Esophagus muscularis mucosa (tissue), 4 donors: ENCODE results near the gene CTBP1. TPM values are rescaled to one million over a fixed set of nuclear protein-coding genes. Genes with fewer than 3 reads are reported as not detected.

ENCODE experiments used
- DNase-seq: peaks from one replicate; pipeline ENCODE4 v3.0.0-alpha.2; 2017; ENCODE audit errors: extremely low spot score
- H3K27ac ChIP-seq, 4 donors: fragments of 200-600 bp; sonication (generic); replicated peaks in 1 of 4; 1 replicate in 3 of 4; 2 replicates in 1 of 4; pipeline ENCODE4 v1.5.1; 2016 to 2019; ENCODE audit warnings: mild to moderate bottlenecking in 1 of 4
- H3K27me3 ChIP-seq, 4 donors: fragments of 200-600 bp; sonication (generic); one replicate each; pipeline versions ENCODE4 v1.5.1 to v1.6.0; 2016 to 2019
- H3K36me3 ChIP-seq, 4 donors: fragments of 200-600 bp; sonication (generic); one replicate each; pipeline ENCODE4 v1.5.1; 2016 to 2019
- H3K4me1 ChIP-seq, 4 donors: fragments of 200-600 bp; sonication (generic); one replicate each; pipeline ENCODE4 v1.5.1; 2016 to 2019
- H3K4me3 ChIP-seq, 4 donors: fragments of 200-600 bp; sonication (generic); 1 replicate in 2 of 4; 2 replicates in 2 of 4; pipeline ENCODE4 v1.5.1; 2016 to 2019; ENCODE audit warnings: mild to moderate bottlenecking in 4 of 4, moderate library complexity in 1 of 4
- H3K9me3 ChIP-seq, 4 donors: fragments of 200-600 bp; sonication (generic); 1 replicate in 3 of 4; 2 replicates in 1 of 4; pipeline ENCODE4 v1.5.1; 2016 to 2019
- CTCF ChIP-seq, 3 experiments: fragments of 200-600 bp in 2 of 3; fragments of 450-650 bp in 1 of 3; sonication (generic) in 2 of 3; IDR thresholded peaks; one replicate each; pipeline ENCODE4 v1.5.1; 2017 to 2019; ENCODE audit warnings: antibody characterized with exemption in 3 of 3, mild to moderate bottlenecking in 2 of 3, moderate library complexity in 1 of 3
- EP300 ChIP-seq: sonication (generic); formaldehyde crosslinking; IDR thresholded peaks from one replicate; pipeline ENCODE4 v1.6.1; 2017; ENCODE audit warnings: antibody characterized with exemption
- POLR2A ChIP-seq: fragments of 450-650 bp; IDR thresholded peaks from one replicate; pipeline ENCODE4 v1.6.1; 2017; ENCODE audit warnings: antibody characterized with exemption, moderate library complexity, mild to moderate bottlenecking, low read depth
- POLR2AphosphoS5 ChIP-seq, 2 donors: sonication (generic); formaldehyde crosslinking; IDR thresholded peaks; one replicate each; pipeline ENCODE4 v1.6.1; 2017; ENCODE audit warnings: antibody characterized with exemption in 2 of 2
- WGBS: methylation state at CpG from one replicate; pipeline ENCODE4 v1.1.5; 2018; 5-methylcytosine and 5-hydroxymethylcytosine counted together
- intact Hi-C: fragments of 100-400 bp; cut with DNase I; formaldehyde crosslinking; loops from one replicate; pipeline ENCODE4 v1.15.1; 2023
- total RNA-seq, 4 donors: library from RNA; depleted of rRNA; stranded (reverse); fragments of >200 nt; gene quantifications; one replicate each; pipeline versions ENCODE4 v1.1.0 to v1.2.1, GENCODE V29; 2016

Gene CTBP1
- total RNA-seq, 4 donors from 2014 or later, result 110 to 245 (median 172) TPM

- H3K27ac ChIP-seq, result peak overlapping the region in 3 of 4 donors; percentile 27 to 99 (median 91)
- WGBS, result 80% methylated on average over 1 of the region's 19 CpGs
Observed at GRCh38 chr4:1244978-1245471, 3.9 kb downstream of the CTBP1 start.

DNA sequence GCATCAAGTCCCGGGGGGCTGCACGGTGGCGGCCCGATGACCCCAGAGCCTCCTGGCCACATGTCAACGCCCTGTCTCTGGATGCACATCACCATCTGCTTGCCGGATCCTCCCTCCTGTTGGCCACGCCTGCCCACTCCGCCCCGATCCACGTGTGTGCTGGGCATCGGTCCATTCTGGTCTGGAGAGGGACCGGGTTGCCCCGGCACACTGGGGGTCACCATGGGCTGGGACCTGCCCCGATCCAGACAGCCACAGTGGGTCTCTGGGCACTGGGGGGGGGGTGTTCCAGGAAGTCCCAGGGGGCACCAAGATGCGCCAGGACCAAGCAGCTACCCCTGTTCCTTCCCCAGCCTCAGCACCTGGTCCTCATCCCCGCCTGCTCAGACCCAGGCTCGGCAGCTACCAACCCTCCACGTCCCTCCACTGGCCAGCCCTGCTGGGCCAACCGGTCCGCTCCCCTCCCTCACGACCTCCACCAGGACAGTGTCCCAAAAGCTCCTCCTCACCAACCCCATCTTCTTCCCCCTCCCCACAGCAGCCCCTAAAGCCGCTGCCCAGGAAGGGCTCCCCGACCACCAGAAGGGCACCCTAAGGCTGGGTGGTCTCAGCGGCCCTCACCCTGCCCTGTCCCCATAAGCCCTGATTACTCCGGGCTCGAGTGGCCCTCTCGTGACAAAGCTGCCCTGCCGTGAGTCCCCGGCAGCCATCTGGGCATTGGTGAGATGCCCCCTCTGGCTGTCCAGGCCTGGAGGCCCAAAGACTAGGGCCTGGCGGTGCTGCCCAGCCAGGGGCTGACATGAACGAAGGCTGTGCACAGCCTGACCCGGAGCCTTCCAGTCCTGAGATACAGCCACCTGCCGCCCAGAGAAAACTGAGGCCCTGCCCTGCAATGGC is 4.6 kb downstream of the CTBP1 start:
- peak overlapping the region in 2 of 4 donors; percentile 48 to 99 for H3K27ac ChIP-seq
- peaks cover 61 to 74% (median 66%) of the 10 kb centered on the region in 4 donors for H3K4me1 ChIP-seq
- DNase-seq, result no peak
- no peaks in the 10 kb centered on the region for H3K27me3 ChIP-seq
- no peaks in the 10 kb centered on the region for H3K9me3 ChIP-seq
- intact Hi-C loops, result no loop called here
- peaks cover 6 to 24% (median 20%) of the 10 kb centered on the region in 4 donors for H3K36me3 ChIP-seq
- WGBS, result 63% methylated on average over 23 of the region's 33 CpGs
- TF ChIP-seq POLR2AphosphoS5 (IDR thresholded peaks at IDR 0.05) (no peak), CTCF (IDR thresholded peaks at IDR 0.05) (no peak), POLR2A (no peak), EP300 (no peak)
- no peak overlapping the region for H3K4me3 ChIP-seq

More at GRCh38 chr4:1244978-1245471, 3.9 kb downstream of the CTBP1 start:
- intact Hi-C loops, result loop anchor here (5.0 kb wide), 1 partner anchor 38 kb away; no protein-coding TSS in a partner anchor
- H3K9me3 ChIP-seq, result no peaks in the 10 kb centered on the region
- H3K36me3 ChIP-seq, result peaks cover 6 to 17% (median 13%) of the 10 kb centered on the region in 4 donors
- no peak for DNase-seq
- peaks cover 65 to 75% (median 68%) of the 10 kb centered on the region in 4 donors for H3K4me1 ChIP-seq
- TF ChIP-seq CTCF (IDR thresholded peaks at IDR 0.05) (no peak), EP300 (no peak), POLR2AphosphoS5 (IDR thresholded peaks at IDR 0.05) (no peak), POLR2A (no peak)
- no peak overlapping the region for H3K4me3 ChIP-seq
- no peaks in the 10 kb centered on the region for H3K27me3 ChIP-seq

DNA sequence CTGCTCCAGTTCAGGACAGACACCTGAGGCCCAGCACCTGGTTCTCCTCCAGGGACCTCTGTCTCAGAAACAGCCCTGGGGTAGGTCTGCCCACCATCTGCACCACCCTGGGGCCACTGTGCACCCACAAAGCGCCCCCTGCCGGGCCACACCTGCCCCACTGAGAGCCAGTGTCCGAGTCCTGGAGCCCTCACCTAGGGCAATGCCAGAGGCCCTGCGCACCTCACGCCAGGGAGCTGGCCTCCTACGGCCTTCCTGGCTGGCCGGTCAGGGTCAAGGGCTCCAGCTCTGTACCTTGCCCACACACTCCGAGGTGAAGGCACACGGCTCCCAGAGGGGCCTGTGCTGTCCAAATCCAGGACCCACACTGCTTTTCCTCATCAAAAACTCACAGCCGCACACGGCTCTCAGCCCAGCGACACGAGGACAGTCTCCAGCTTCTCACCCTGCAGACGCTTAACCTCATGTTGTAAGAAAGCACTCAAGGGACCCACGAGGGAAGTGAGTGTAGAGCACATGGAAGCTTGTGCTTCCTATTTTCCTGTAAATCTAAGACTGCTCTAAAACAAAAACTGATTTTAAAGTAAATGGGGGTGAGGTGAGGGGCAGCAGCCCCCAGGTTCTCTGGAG is 5.4 kb downstream of the CTBP1 start:
- intact Hi-C loops, result no loop called here
- 64% methylated on average over 15 of the region's 15 CpGs for WGBS
- H3K9me3 ChIP-seq, result no peaks in the 10 kb centered on the region
- H3K36me3 ChIP-seq, result peaks cover 6 to 32% (median 27%) of the 10 kb centered on the region in 4 donors
- no peak overlapping the region for H3K4me3 ChIP-seq
- peaks cover 63 to 82% (median 73%) of the 10 kb centered on the region in 4 donors for H3K4me1 ChIP-seq
- no peak for DNase-seq
- no peaks in the 10 kb centered on the region for H3K27me3 ChIP-seq
- no peak for TF ChIP-seq EP300
- no peak for TF ChIP-seq POLR2AphosphoS5 (IDR thresholded peaks at IDR 0.05)
- peak overlapping the region in 2 of 4 donors; percentile 34 to 48 for H3K27ac ChIP-seq

- H3K4me1 ChIP-seq, result peaks cover 63 to 84% (median 73%) of the 10 kb centered on the region in 4 donors
- no peaks in the 10 kb centered on the region for H3K9me3 ChIP-seq
- H3K27ac ChIP-seq, result no peak overlapping the region
- H3K36me3 ChIP-seq, result peaks cover 8 to 40% (median 35%) of the 10 kb centered on the region in 4 donors
- no peak overlapping the region for H3K4me3 ChIP-seq
- DNase-seq, result no peak
- TF ChIP-seq POLR2A, result no peak
- TF ChIP-seq POLR2AphosphoS5 (IDR thresholded peaks at IDR 0.05), result no peak
- TF ChIP-seq EP300, result no peak
- TF ChIP-seq CTCF (IDR thresholded peaks at IDR 0.05), result no peak
- WGBS, result 92% methylated on average over 27 of the region's 30 CpGs
- no peaks in the 10 kb centered on the region for H3K27me3 ChIP-seq
- intact Hi-C loops, result no loop called here
Observed at GRCh38 chr4:1242506-1243450, 6.2 kb downstream of the CTBP1 start.
